Smooth muscle cell of the brain vasculature (primary cell): ENCODE data around the gene SLC45A2.
"Not testable (repeated sequence)": the region's sequence is repeated elsewhere in the genome, so short reads cannot be mapped to it uniquely, and the experiment has no call there.

Experiments
- DNase-seq: peaks from one replicate; pipeline ENCODE4 v3.0.0-alpha.2; 2012; ENCODE audit warnings: low read depth, low spot score

SLC45A2 gene

GRCh38 chr5:33969572-33970452 is 14.7 kb downstream of the SLC45A2 start:
- peak; percentile 39 for DNase-seq

- no peak for DNase-seq
Observed at GRCh38 chr5:33968211-33969005, 16.1 kb downstream of the SLC45A2 start.

- DNase-seq = no peak
Observed at GRCh38 chr5:33966805-33967204, 17.7 kb downstream of the SLC45A2 start.

GRCh38 chr5:33964132-33964700 is 20.3 kb downstream of the SLC45A2 start:
- no peak for DNase-seq

GRCh38 chr5:33958176-33958575 is 26.3 kb downstream of the SLC45A2 start:
- DNase-seq = no peak

GRCh38 chr5:33957577-33958150 is 26.8 kb downstream of the SLC45A2 start:
- DNase-seq = no peak

GRCh38 chr5:33952175-33952574 is 32.3 kb downstream of the SLC45A2 start:
- not testable (repeated sequence) for DNase-seq

GRCh38 chr5:33944543-33945132 is 39.9 kb downstream of the SLC45A2 start:
- no peak for DNase-seq

GRCh38 chr5:33941090-33941489 is 43.4 kb downstream of the SLC45A2 start:
- DNase-seq = no peak

- DNase-seq = no peak
Observed at GRCh38 chr5:33939556-33940262, 44.8 kb downstream of the SLC45A2 start.

- DNase-seq = no peak
Observed at GRCh38 chr5:33938881-33939280, 45.6 kb downstream of the SLC45A2 start.

- DNase-seq = no peak
Observed at GRCh38 chr5:33938507-33938796, 46.0 kb downstream of the SLC45A2 start.

- DNase-seq = no peak
Observed at GRCh38 chr5:33937707-33938506, 46.6 kb downstream of the SLC45A2 start.

GRCh38 chr5:33937017-33937706 is 47.3 kb downstream of the SLC45A2 start:
- no peak for DNase-seq

- DNase-seq = no peak
Observed at GRCh38 chr5:33936381-33937016, 48.0 kb downstream of the SLC45A2 start, which contains the start of gene RXFP3. Gene RXFP3, plus strand, starts transcription at chr5:33936386. Its CDS starts 355 bp downstream, at chr5:33936741.

- peak; percentile 23 for DNase-seq
Observed at GRCh38 chr5:33936004-33936380, 48.5 kb downstream of the SLC45A2 start.

- no peak for DNase-seq
Observed at GRCh38 chr5:33934176-33934575, 50.3 kb downstream of the SLC45A2 start.

- DNase-seq = no peak
Observed at GRCh38 chr5:33933723-33934169, 50.7 kb downstream of the SLC45A2 start.

- no peak for DNase-seq
Observed at GRCh38 chr5:33931136-33931535, 53.4 kb downstream of the SLC45A2 start.
